ENCODE measurements around the gene SCAF1.

SCAF1 gene

DNA sequence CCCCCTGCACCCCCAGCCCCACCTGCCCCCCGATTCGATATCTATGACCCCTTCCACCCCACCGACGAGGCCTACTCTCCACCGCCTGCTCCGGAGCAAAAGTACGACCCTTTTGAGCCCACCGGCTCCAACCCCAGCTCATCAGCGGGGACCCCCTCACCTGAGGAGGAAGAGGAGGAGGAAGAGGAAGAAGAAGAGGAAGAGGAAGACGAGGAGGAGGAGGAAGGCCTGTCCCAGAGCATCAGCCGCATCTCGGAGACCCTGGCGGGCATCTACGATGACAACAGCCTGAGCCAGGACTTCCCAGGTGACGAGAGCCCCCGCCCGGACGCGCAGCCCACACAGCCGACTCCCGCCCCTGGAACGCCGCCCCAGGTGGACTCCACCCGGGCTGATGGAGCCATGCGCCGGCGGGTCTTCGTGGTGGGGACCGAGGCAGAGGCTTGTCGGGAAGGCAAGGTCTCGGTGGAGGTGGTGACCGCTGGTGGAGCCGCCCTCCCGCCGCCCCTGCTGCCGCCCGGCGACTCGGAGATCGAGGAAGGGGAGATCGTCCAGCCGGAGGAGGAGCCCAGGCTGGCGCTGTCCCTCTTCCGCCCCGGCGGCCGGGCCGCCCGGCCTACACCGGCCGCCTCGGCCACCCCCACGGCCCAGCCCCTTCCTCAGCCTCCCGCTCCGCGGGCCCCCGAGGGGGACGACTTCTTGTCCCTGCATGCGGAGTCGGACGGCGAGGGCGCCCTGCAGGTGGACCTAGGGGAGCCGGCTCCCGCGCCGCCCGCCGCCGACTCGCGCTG, 9.2 kb downstream of the SCAF1 start:
- no peak for DNase-seq

DNA sequence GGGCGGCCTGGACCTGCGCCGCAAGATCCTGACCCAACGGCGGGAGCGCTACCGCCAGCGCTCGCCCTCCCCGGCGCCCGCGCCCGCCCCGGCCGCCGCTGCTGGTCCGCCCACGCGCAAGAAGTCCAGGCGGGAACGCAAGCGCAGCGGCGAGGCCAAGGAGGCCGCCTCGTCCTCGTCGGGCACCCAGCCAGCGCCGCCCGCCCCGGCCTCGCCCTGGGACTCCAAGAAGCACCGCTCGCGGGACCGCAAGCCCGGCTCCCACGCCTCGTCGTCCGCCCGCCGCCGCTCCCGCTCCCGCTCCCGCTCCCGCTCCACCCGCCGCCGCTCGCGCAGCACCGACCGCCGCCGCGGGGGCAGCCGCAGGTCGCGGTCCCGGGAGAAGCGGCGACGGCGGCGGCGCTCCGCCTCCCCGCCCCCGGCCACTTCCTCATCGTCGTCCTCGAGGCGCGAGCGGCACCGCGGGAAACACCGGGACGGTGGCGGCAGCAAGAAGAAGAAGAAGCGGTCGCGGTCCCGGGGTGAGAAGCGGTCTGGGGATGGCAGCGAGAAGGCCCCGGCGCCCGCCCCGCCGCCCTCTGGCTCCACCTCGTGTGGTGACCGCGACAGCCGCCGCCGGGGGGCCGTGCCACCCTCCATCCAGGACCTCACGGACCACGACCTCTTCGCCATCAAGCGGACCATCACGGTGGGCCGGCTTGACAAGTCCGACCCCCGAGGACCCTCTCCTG, 10.0 kb downstream of the SCAF1 start:
- DNase-seq, result no peak

DNA sequence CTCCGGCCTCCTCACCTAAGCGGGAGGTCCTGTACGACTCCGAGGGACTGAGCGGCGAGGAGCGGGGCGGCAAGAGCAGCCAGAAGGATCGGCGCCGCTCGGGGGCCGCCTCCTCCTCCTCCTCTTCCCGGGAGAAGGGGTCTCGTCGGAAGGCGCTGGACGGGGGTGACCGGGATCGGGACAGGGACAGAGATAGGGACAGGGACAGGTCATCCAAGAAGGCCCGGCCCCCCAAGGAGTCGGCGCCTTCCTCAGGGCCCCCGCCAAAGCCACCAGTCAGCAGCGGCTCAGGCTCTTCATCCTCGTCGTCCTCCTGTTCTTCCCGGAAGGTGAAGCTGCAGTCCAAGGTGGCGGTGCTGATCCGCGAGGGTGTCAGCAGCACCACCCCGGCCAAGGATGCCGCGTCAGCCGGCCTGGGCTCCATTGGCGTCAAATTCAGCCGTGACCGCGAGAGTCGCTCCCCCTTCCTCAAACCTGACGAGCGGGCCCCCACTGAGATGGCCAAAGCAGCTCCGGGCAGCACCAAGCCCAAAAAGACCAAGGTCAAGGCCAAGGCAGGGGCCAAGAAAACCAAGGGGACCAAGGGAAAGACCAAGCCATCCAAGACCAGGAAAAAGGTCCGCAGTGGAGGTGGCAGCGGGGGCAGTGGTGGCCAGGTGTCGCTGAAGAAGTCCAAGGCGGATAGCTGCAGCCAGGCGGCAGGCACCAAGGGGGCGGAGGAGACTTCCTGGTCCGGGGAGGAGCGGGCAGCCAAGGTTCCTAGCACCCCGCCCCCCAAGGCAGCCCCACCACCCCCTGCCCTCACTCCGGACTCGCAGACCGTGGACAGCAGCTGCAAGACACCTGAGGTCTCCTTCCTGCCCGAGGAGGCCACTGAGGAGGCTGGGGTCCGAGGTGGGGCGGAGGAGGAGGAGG, 10.8 kb downstream of the SCAF1 start:
- no peak for DNase-seq

DNA sequence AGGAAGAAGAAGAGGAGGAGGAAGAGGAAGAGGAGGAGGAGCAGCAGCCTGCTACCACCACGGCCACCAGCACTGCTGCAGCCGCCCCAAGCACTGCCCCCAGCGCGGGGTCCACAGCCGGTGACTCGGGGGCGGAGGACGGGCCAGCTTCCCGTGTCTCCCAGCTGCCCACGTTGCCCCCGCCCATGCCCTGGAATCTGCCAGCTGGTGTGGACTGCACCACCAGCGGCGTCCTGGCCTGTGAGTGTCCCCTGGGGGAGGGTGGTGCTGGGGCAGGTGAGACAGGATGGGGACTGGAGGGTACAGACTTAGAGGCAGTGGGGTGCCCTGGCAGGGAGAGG, 11.4 kb downstream of the SCAF1 start:
- no peak for DNase-seq

DNA sequence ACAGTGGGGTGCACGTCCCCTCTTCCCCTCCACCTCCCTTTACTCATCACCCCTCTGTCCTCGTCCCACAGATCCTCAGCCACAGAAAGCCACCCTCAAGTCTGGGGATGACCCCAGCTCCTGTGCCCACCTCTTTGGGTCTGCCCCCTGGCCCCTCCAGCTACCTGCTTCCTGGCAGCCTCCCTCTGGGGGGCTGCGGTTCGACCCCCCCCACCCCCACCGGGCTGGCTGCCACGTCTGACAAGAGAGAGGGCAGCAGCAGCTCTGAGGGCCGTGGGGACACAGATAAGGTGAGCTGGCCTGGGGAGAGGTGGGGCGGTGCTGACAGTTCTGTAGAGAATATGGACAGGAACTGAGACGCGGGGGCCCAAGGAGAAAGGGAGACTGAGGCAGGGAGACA, 12.6 kb downstream of the SCAF1 start:
- DNase-seq, result no peak

DNA sequence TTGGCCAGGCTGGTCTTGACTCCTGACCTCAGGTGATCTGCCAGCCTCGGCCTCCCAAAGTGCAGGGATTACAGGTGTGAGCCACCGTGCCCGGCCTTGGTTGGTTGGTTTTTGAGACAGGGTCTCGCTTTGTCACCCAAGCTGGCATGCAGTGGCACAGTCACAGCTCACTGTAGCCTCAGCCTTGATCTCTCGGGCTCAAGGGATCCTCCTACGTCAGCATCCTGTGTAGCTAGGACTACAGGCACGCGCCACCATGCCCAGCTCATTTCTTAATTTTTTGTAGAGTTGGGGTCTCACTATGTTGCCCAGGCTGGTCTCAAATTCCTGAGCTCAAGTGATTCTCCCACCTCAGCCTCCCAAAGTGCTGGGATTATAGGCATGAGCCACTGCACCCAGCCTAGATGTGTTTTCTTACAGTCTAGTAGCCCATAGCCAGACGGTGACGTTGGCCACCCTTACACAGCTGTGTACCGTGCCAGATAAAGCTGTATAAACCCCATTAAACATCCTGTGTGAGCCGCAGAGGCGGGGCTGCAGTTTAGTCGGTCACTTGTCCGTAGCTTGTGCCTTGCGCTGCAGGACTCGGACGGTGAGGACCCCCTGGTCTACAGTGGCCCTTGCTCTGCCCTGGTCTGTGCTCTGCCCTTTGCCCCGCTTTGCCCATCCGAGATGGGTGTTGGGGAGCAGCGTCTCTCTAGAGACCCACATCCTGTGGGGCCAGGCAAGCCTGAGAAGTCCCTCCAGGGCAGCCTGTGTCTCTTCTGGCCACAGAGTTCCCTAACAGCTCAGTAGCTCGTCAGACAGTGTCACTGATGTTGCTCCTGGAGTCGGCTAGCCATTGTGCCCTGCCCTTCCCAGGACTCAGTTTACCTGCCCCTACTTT, 13.8 kb downstream of the SCAF1 start:
- DNase-seq, result no peak

GRCh38 chr19:49656456-49657109, 14.6 kb downstream of the SCAF1 start:
- no peak for DNase-seq

- DNase-seq, result no peak
These were observed 15.6 kb downstream of the SCAF1 start for GRCh38 chr19:49657493-49658138.

DNA sequence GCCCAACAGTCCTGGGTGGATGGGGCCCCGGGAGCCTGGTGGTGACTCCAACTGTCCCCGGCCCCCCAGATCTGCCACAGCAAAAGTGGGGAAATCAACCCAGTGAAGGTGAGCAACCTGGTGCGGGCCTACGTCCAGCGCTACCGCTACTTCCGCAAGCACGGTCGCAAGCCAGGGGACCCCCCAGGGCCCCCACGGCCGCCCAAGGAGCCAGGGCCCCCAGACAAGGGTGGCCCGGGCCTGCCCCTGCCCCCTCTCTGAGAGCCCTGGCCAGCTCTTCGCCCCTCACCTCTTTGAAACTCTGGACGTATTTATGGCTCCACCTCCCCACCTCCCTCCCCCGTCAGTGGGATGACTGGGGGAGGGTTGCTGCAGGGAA, 16.1 kb downstream of the SCAF1 start:
- no peak for DNase-seq

DNA sequence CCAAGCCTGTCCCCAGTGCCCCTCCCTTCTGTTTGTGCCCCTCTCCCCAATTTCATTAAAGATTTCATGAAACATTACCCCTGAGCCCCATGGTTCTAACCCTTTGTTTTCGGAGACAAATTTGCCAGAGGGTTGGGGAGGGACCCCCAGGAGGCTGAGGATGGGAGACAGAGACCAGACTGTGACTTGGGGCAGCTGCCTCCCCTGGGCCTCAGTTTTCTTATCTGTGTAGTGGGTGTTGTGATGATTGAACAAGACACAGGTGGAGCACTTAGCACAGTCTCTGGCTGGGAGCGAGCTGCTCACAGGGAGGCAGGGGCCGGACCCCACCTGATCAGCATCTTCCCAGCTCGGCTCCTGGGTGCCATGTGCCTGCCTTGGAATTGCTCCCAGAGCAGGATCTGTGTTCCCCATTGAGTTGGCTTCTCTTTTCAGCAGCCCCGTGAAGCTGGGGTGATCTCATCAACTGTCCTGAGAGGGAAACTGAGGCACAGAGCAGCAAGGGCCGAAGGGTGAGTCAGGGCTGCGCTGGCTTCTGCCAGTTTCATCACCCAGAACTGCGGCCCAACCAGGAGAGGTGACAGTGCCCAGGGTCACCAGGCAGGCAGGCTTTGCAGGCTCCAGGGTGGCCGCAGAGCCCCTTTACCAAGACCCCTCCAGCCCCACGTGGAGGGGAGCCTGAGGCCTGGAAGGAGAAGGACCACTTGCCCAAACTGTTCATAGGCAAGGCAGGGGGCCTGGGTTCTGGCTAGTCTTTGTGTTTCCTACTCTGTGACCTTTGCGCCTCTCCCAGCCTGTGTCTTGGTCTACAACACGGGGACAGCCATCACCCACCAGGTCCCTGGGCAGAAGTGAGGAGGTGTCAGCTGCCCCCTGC, 16.8 kb downstream of the SCAF1 start:
- DNase-seq, result no peak

DNA sequence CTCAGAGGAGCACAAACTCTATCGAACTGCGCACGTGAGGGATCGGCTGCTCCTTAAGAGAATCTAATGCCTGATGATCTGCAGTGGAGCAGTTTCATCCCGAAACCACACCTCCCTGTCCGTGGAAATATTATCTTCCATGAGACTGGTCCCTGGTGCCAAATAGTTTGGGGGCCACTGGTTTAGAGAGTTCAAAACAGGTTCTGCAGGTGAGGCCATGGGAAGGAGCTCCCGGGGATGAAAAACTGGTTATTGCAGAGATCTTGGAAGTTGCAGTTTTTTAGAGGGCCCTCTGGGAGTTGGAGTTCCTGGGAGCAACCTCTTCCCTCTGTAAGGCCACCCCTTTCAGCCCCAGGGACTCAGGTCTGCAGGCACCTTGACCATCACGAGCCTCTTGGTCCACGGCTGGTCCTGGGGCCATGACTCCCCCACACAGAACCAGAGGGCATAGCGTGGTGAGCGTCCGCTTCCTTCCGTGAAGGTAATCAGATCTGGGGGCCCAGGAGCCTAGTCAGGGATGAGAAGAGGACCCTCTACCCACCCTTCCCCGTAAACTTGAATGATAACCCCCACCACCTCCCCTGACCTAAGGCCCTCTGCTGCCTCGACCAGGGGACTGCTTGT, 18.4 kb downstream of the SCAF1 start:
- DNase-seq, result no peak

DNA sequence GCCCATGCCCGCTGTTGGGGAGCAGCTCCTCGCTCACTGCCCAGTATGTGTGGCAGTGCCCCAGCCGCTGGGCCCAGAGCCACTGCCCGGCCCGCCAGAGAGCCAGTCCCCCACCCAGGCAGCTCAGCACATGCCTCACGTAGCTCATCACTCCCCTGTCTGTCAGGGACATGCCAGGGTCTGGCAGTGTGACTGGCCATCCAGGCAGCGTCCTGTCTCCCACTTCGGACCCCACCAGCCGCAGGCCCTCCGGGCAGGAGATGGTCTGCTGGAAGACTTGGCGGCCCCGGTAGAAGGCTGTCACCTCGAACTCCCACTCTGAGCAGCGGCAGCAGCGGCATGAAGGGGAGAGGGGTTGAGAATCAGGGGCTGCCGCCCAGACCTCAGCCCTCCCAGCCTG, 20.0 kb downstream of the SCAF1 start:
- no peak for DNase-seq

- no peak for DNase-seq
These were observed 21.2 kb downstream of the SCAF1 start for GRCh38 chr19:49663224-49663623.

DNA sequence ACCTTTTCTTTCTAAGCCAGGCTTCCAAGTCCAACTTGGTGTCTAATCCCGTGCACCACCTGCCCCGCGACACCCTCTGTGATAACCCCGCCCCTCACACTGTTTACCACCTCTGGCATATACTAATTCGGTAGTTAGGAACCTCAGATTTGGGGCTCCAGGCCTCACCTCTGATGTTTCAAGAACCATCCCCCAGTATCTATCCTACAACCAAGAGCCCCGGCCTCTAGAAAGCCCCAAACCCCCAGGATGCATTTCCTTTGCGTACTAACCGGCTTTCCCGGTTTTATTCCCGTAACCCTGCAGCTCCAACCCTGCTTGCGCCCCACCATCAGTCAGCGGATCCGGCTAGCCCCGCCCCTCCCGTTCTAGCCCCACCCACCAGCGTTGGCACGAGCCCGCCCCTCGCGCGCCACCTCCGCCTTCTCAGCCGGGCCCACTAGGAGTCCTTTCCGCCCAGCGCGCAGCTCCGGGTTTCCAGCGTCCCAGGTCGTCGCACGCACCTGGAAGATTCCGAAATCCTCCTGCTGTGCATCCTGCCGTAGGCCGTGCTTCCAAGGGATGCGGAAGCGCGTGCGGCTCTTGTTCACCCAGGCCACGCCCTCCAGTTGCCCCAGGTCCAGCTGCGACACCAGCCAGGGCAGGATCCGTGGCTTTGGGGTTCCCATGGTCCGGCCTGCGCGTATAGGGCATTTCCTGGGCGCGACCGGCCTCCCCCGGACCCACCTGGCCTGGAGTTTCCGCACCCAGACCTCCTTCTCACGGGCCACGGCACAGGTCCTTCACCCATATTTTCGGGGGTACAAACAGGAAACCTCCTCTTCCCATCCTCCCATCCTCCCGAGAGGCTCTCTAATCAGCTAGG, 22.4 kb downstream of the SCAF1 start:
- peak; percentile 91 for DNase-seq

DNA sequence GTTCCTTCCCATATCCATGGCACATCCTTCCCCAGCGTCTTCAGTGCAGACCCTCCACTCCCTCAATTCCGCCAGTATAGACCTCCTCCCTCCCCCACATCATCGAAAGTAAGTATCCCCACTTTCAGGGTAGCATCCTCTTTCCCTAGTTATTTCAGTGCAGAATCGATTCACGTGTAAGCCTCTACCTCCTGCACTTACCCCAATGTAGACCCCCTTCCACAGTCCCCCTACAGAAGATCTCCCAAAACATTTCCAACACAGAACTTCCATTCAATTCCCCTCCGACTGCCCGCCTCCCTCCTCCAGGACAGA, 23.0 kb downstream of the SCAF1 start:
- no peak for DNase-seq

GRCh38 chr19:49665351-49666119, 23.5 kb downstream of the SCAF1 start, which contains the start of the genes BCL2L12 and IRF3:
Gene BCL2L12 (plus strand): TSS chr19:49665933. CDS start chr19:49666693, 760 bp downstream.
Gene IRF3 (minus strand): TSS chr19:49665857. CDS start chr19:49664838, 1,019 bp downstream.
- DNase-seq, result peak; percentile 86

GRCh38 chr19:49666120-49666444, 24.1 kb downstream of the SCAF1 start:
- DNase-seq, result no peak

DNA sequence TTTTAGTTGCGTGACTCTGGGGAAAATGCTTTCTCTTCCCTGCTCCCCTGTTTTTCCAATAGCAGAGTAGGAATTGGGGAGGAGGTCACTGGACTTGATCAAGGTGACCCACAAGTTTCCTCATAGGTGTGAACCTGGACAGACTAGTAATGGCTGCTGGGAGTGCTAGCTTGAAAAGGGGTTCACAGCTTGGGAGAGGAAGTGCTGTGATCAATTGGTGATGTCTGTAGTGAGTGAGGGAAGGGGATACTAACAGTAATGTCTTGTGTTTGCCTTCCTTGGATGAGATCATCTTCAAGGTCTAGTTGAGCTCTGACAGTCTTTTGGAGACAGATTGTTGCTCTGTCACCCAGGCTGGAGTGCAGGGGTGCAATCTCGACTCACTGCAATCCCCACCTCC, 25.5 kb downstream of the SCAF1 start:
- DNase-seq, result no peak

Measured in NCI-H2171 (cell line).